Measurements from ENCODE around the gene MACROD2. TPM values are rescaled to one million over a fixed set of nuclear protein-coding genes. Genes with fewer than 3 reads are reported as not detected.

MACROD2 gene
- total and polyA plus RNA-seq, 2 of the 4 experiments (the other 2 are of a cell fraction): not detected

GRCh38 chr20:15827628-15828027, 1832.3 kb downstream of the MACROD2 start:
- no peaks in the 10 kb centered on the region for H3K36me3 ChIP-seq (ENCODE audit: control insufficient read depth, insufficient read depth, low read length)
- ChIA-PET POLR2A (ENCODE audit: unreplicated experiment) (no interaction called here), CTCF (no interaction called here)
- dilution Hi-C loops (cut with HindIII; ENCODE audit: low sequenced_read_pairs, unreplicated experiment): no loop called here
- no peak overlapping the region for H3K27ac ChIP-seq (ENCODE audit: insufficient read depth, low read length)
- H4K20me1 ChIP-seq (ENCODE audit: insufficient read depth, low read length): no peaks in the 10 kb centered on the region
- H3K4me2 ChIP-seq (ENCODE audit: low read depth, low read length): no peak overlapping the region
- no peaks in the 10 kb centered on the region for H3K27me3 ChIP-seq (ENCODE audit: control insufficient read depth, insufficient read depth, low read length)
- H2BK120ac ChIP-seq (ENCODE audit: low read depth, low read length): no peak overlapping the region
- H2AK5ac ChIP-seq (ENCODE audit: low read depth, low read length): no peak overlapping the region
- H3K9me1 ChIP-seq (ENCODE audit: insufficient read depth, low read length): no peaks in the 10 kb centered on the region
- no peaks in the 10 kb centered on the region for H3K4me1 ChIP-seq (ENCODE audit: control insufficient read depth, insufficient read depth, low read length)
- no peak overlapping the region for H3K4me3 ChIP-seq (ENCODE audit: insufficient read depth, low read depth, low read length)
- in situ Hi-C loops (cut with MboI; ENCODE audit: low sequenced_read_pairs): no loop called here
- H3K56ac ChIP-seq (ENCODE audit: extremely low read depth, insufficient read depth, low read length): no peak overlapping the region
- no TSS peak for BruUV-seq (replicated peaks)
- H3K9ac ChIP-seq (ENCODE audit: low read depth, low read length): no peak overlapping the region
- DNase-seq (no peak), ATAC-seq (ENCODE audit: low read depth) (no peak)
- H3K14ac ChIP-seq (replicated peaks; ENCODE audit: low read depth, low read length): no peak overlapping the region
- TF ChIP-seq CHD1 (IDR thresholded peaks at IDR 0.05; ENCODE audit: low read depth, low read length) (no peak), BHLHE40 (IDR thresholded peaks at IDR 0.05; ENCODE audit: low read depth, low read length) (no peak), RAD21 (IDR thresholded peaks at IDR 0.05; ENCODE audit: low read length) (no peak), FOS (IDR thresholded peaks at IDR 0.05; ENCODE audit: low read depth, low read length) (no peak), MXI1 (IDR thresholded peaks at IDR 0.05; ENCODE audit: borderline replicate concordance, low read depth, low read length) (no peak), RCOR1 (IDR thresholded peaks at IDR 0.05; ENCODE audit: insufficient replicate concordance, low read length) (no peak), CEBPB (IDR thresholded peaks at IDR 0.05; ENCODE audit: low read depth, low read length) (no peak)
- no peak overlapping the region for H4K91ac ChIP-seq (ENCODE audit: insufficient read depth, low read depth, low read length)
- H2BK20ac ChIP-seq (ENCODE audit: low read depth, low read length): no peak overlapping the region
- no peak overlapping the region for H3K18ac ChIP-seq (ENCODE audit: low read depth, low read length)
- no peak overlapping the region for H3K23ac ChIP-seq (ENCODE audit: low read depth, low read length)
- intact Hi-C loops (cut with micrococcal nuclease): no loop called here
- H3K9me3 ChIP-seq (ENCODE audit: control insufficient read depth, insufficient read depth, low read length): peaks cover 5% of the 10 kb centered on the region; the same call in 1 of the 2 replicates
- no peak overlapping the region for H3K4ac ChIP-seq (ENCODE audit: low read depth, low read length)
- H4K8ac ChIP-seq (ENCODE audit: low read depth in 2 of 2, low read length in 2 of 2): no peak overlapping the region
- H2BK15ac ChIP-seq (ENCODE audit: low read depth, low read length): no peak overlapping the region
- no peak overlapping the region for H4K5ac ChIP-seq (ENCODE audit: low read depth, low read length)
- H3K79me1 ChIP-seq (ENCODE audit: low read depth in 1 of 2, low read length in 2 of 2): no peaks in the 10 kb centered on the region
- H2BK5ac ChIP-seq (ENCODE audit: low read depth, low read length, poor library complexity, severe bottlenecking): no peak overlapping the region
- H2AK9ac ChIP-seq (replicated peaks; ENCODE audit: low read depth, low read length, poor library complexity): no peak overlapping the region
- H2AFZ ChIP-seq (replicated peaks; ENCODE audit: low read length, poor library complexity): no peak overlapping the region

Measured in IMR-90 (cell line).